ENCODE data around the gene RPTN.
"Not testable (repeated sequence)": the region's sequence is repeated elsewhere in the genome, so short reads cannot be mapped to it uniquely, and the experiment has no call there.

The RPTN gene

DNA sequence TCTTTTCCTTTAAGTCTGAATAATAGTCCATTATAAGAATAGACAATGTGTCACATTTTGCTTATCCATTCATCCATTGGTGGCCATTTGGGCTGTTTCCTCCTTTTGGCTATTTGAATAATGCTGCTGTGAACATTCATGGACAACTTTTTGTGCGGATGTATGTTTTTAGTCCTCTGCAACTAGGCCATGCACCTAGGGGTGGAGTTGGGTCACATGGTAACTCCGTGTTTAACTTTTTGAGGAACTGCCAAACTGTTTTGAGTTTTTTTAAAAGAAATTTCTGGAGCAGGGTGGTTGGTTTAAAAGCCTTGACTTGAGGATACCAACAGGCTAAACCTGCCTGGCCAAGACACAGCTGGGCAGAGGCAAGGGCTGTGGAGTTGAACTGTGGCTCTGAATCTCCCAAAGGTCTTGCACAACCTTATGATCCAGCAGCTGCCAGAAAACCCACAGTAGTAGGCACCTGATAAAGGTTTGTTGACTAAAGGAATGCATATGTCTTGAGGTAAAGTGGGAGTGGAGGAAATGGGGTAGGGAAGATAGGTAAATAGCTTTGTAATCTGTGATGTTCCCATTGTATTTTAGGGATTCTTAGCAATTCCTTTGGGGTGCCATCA is 5.6 kb upstream of the RPTN start:
- no peak for DNase-seq (ENCODE audit: low spot score)

DNA sequence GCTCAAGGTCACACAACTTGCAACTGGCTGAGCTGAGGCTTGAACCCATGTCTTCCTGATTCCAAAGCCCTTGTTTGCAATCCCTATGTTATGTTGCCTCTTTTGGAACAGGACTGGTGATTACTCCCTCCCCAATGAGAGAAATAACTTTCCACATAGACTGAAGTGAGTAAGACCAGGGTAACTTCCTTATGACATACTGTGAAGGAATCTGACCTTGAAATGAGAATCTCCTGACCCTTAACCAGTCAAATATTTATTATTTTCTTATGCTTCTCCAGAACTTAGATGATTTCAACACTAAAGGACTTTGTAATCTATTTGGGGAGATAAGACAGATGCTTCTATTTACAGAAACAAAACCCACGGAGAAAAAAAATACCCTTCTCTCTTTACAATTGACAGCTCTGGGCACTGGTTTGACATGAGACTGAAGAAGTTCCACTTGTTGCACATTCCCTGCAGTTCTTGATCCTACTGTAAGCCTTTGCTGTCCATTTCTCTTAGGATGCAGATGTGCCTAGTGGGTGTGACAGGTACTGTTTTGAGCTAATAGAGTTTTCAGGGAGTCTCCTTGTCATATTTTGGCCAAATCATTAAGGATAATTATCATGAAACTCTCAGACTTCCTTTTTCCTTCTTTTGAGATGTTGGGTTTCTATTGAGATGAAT is 3.9 kb upstream of the RPTN start:
- no peak for DNase-seq (ENCODE audit: low spot score)

DNA sequence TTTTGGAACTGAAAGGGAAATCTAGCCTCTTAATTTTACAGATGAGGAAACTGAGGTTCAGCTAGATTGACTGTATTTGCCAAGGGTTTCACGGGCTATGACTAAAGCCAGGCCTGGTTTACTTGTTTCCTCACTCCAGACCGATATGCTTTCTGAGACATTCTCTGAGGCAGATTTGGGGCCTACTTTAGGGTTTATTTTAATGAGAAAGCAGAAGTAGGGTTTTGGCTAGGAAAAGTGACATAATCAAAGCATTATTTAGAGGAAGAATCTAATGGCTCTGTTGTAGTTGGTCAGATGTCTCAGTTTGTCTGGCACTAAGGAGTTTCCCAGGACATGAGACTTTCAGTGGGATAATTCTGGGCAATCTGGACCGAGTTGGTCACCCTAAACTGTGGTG is 1.5 kb upstream of the RPTN start:
- DNase-seq (ENCODE audit: low spot score), result no peak

DNA sequence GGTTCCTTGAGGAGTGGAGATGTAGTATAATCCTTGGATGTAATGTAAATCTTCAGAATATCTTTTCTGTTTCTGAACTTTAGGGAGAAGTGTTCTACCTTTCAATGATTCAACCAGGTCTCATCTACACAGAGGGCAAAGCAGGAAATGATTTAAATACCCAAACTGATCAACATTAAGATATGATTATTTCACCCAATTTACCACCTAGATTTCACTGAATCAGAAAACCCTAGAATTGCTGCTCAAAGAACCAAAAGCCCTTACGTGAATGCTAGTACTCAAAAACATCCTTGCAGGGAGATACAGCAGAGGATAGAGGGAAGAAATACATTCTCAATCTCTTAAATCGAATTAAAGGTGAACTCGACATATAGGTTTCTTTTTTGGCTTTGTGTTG is 5.0 kb downstream of the RPTN start:
- DNase-seq (ENCODE audit: low spot score), result no peak

DNA sequence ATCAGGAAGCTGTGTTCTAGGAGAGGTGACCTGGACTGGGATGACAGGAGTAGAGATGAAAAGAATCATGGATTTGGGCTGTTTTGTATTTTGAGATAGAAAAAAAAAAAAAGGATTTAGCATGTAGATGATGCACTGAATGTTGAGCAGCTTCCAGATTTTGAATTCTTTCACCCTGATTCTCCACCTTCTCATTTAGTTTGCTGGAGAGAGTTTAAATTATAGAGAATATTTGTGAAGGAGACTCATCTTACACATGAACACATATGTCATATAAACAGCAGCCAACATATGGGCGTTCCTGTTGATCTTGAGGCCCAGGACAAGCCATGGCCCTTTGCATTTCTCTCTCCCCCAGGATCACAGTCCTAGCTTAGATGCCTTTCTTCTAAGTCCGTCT is 7.4 kb downstream of the RPTN start:
- DNase-seq (ENCODE audit: low spot score), result no peak

DNA sequence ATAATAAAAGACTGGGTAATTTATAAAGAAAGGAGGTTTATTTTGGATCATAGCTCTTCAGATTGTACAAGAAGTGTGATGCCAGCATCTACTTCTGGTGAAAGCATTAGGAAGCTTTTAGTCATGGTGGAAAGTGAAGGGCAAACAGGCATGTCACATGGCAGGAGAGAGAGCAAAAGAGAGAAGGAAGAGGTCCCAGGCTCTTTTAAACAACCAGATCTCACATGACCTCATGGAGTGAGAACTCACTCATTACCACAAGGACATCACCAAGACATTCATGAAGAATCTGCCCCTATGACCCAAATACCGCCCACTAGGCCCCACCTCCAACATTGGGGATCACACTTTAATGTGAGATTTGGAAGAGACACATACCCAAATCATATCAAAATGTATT is 10.0 kb downstream of the RPTN start:
- DNase-seq (ENCODE audit: low spot score), result no peak

DNA sequence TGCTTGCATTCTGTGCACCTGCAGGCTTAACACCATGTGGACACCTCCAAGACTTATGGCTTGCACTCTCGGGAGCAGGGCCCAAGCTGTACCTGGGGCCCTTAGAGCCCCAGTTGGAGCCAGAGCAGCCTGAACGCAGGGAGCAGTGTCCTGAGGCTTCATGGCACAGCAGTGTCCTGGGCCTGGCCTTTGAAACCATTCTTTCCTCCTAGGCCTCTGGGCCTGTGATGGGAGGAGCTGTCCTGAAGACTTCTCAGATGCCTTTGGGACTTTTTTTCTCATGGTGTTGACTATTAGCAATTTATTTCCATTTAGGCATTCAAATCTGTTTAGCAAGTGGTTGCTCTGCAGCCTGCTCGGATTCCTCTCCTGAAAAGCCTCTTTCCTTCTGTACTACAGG is 11.0 kb downstream of the RPTN start:
- no peak for DNase-seq (ENCODE audit: low spot score)

DNA sequence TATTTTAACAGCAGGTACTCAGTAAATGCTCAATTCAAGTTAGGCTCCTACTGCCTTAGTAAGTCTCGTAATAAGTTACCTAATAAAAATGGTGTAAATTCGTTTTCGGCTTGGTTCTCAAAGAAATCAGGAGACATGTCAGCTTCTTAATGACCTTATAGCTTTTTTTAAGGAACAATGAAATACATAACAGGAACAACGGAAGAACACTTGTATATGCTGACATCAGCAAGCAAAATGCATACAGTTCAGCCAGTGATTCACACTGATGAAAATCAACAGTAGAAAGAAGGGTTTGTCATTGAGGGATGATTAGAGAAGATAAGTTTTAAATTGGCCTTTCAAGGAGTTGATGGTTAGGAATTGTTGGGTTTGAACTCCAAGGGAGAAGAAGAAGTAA is 13.3 kb downstream of the RPTN start:
- DNase-seq (ENCODE audit: low spot score), result no peak

DNA sequence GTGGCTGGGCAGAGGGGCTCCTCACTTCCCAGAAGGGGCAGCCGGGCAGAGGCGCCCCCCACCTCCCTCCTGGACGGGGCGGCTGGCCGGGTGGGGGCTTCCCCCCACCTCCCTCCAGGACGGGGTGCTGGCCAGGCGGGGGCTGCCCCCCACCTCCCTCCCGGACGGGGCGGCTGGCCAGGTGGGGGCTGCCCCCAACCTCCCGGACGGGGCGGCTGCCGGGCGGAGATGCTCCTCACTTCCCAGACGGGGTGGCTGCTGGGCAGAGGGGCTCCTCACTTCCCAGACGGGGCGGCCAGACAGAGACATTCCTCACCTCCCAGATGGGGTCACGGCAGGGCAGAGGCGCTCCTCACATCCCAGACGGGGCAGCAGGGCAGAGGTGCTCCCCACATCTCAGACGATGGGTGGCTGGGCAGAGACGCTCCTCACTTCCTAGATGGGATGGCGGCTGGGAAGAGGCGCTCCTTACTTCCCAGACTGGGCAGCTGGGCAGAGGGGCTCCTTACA is 14.3 kb downstream of the RPTN start:
- DNase-seq (ENCODE audit: low spot score), result not testable (repeated sequence)

DNA sequence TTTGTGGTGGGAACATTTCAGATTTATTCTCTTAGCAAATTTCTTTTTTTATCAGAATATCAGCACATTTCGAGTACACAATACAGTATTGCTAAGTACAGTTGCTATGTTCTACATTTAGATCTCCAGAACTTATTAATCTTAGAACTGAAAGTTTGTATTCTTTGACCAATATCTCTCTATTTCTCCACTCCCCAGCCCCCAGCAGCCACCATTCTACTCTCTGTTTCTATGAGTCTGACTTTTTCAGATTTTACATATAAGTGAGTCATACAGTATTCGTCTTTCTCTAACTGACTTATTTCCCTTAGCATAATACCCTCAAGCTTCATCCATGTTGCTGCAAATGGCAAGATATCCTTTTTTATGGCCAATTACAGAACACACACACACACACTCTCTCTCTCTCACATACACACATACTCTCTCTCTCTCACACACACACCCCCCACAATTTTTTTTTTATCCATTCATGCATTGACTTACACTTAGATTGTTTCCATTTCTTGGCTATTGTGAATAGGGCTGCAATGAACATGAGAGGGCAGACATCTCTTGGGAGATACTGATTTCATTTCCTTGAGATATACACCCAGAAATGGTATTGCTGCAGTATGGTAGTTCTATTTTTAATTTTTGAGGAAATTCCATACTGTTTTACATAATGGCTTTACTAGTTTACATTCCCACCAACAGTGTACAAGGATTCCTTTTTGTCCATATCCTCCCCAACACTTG is 15.7 kb downstream of the RPTN start:
- DNase-seq (ENCODE audit: low spot score), result no peak

DNA sequence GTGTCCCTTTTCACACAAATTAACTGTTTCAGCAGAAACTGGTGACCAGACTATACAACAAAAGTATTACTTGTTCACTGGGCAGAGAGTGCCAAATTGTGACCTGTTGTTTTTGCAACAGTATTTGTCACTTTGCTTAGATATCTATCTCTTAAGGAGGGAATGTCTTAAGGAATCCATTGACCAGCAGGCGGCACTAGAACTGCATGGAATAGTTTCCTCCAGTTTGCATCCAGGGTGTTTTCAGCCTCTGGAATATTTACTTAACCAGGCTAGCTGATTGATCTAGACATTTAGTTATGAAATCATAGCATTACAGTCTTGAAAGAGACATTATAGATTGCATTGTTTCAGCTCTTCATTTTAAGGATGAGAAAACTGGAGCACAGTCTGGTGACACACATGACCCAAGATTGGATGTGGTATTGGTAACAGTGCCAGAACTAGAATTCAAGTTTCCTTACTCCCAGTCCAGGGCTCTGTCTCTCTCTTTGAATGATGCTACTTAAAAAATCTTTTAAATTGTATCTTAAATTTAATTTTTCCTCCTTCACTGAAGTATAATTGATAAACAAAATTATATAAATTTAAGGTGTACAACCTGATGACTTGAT is 16.9 kb downstream of the RPTN start:
- no peak for DNase-seq (ENCODE audit: low spot score)

DNA sequence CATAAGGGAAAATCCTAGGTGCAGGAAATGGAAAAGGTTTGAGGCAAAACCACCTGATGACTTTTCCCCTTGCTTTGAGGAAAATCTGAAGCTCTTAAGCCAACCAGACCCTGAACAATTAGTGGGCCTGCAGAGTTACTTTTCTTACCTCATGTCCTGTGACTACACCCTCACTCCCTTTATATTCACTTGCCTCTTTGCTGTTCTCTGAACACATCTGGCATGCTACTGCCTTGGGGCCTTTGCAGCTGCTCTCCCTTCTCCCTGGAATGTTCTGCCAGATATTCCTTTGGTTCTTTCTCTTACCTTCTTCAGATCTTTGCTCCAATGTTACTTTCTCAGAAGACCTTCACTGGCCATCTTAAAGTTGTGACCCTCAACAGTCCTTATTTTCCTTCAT is 21.8 kb downstream of the RPTN start:
- no peak for DNase-seq (ENCODE audit: low spot score)

DNA sequence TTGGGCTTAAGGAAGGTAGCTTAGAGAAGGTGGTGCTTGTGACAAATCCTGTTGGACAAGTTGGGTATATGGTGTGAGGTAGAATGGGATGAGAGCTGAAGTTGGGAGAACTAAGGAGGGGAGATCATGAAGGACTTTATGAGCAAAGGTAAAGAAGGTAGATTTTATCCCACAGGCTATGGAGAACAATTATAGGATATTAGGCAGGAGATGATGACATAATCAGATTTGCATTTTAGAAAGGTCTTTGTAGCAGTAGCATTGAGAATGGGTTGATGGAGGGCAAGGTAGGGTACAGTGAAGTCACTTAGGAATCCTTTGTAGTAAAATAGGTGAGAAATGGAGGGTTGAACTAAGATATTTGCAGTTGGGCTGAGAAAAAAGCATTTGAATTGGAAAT is 28.8 kb downstream of the RPTN start:
- DNase-seq (ENCODE audit: low spot score), result no peak

DNA sequence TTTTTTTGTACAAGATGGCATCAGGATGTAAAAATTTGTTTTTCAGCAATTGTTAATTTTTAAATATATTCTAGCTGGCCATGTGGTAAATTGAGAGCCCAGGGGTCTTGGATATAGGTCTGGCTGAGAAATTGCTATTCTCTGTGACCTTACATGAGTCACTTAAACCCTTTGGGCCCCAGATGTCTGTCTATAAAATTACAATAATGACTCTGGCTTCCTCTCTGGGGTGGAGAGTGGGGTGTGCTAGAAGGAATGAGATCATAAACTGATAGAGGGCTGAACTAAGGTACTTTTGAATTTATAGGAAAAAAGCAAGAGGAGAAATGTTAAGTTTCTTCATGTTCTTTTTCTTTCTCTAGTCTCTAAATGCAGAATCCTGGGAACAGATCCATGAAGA is 31.4 kb downstream of the RPTN start:
- DNase-seq (ENCODE audit: low spot score), result no peak

DNA sequence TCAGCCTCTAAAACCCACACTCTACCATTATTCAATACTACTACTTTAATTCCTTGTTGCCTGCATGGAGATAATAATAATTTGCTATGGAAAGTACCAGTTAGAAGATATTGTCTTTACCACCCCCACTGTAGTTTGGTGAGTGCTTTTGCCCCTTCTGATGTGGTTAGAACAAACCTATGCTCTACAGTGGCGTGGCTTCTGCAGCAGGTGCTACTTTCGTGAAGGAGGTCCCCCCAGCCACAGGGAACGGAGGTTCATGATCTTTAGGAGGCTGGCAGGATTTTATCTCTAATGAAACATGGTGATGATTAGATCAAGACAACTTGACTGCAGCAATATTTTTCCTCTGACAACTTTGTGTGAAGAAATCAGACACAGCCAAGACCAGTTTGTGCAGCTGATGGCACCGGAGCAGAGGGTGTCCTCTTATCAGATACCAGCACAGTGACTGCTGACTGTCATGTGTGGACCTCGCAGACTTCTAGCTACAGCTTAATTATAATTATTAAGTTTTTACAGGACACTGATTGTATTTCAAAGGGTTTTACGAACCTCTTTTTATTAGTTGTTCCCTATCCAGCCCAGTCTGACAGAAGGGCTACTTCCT is 33.1 kb downstream of the RPTN start:
- DNase-seq (ENCODE audit: low spot score), result no peak

DNA sequence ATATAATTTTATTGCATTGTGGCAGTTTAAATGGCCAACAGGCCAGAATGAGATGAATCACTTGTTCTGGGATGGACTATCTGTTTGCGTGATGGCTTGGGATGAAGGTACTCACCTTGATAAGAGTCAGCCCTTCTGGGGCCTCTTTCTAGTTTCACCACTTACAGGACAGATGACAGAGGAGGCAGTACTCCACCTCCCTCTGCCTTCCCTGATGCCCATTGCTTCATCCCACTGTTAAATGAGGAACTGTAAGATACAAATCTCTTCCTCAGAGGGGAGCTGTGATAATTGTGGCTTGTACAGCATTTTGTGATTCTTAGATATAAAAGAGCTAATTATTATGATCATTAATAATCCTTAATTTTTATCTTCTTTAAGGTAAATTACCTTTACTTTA is 40.1 kb downstream of the RPTN start:
- DNase-seq (ENCODE audit: low spot score), result no peak

DNA sequence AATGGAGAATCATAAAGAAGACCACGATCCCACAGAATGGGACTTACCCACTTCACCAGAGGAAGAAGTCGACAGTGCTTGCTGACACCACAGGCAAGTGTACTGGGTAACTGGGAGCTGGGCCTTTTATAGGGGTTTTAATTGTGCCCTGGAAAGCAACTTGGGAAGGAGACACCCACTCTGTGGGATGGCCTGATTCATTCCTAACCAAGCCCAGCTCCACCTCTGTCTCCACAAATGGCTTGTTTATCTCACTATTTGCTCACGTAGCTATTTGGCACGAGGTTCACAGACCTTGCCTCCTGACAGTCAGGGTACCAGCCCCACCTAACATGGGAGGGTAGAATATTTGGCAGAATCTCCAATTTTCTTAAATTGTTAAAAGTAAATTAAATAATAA is 43.7 kb downstream of the RPTN start, which contains the start of gene TCHH:
Gene TCHH (minus strand): TSS at position 101 of the 400 bp plus-strand sequence. CDS start 1,364 bp downstream, outside the sequence.
- no peak for DNase-seq (ENCODE audit: low spot score)

DNA sequence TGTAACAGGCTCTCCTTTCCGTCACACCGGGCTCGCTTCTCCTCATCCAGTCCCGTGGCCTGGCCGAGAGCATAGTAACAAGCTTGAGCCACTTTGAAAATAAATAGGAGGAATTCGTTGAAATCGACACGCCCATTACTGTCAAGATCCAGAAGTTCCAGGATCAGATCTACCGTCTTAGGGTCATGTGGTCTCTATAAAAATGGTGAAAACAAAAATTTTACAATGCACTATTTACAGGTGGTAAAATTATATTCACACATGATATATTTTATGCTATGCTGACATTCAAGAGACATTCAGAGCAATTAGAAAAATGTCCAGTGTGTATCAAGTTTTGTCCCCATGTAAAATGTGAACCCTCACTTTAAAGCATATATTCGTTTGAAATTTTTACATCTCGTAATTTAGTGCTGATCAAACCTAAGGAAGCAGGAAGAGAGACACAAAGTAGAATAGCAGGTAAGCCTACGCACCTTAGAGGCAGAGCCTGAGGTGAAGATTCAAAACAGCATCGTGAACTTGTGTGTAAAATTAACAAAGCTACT is 46.1 kb downstream of the RPTN start:
- DNase-seq (ENCODE audit: low spot score), result no peak

DNA sequence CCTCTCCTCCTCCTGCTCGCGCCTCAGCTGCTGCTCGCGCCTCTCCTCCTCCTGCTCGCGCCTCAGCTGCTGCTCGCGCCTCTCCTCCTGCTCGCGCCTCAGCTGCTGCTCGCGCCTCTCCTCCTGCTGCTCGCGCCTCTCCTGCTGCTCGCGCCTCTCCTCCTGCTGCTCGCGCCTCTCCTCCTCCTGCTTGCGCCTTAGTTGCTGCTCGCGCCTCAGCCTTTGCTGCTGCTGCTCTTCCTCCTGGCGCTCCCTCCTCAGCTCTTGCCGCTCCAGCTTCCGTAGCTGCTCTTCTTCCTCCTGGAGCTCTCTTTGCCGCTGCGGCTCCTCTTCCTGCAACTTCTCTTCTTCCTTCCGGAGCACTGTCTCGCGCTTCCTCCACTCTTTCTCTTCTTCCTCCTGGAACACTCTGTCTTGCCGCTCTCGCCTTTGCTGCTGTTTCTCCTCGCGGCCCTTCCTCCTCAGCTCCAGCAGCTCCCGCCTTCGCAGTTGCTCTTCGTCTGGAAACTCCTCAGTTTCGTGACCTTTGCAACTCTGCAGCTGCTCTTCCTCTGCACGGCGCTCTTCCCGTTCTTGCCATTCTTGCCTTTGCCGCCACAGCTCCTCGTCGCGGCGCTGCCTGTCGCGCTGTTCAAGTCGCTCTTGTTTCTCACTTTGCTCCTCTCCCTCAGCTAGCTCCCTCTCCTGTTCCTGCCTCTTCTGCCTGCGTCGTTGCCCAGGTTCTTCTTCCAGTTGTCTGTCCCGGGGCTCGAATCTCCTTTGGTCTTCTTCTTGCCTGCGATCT is 46.7 kb downstream of the RPTN start:
- no peak for DNase-seq (ENCODE audit: low spot score)

DNA sequence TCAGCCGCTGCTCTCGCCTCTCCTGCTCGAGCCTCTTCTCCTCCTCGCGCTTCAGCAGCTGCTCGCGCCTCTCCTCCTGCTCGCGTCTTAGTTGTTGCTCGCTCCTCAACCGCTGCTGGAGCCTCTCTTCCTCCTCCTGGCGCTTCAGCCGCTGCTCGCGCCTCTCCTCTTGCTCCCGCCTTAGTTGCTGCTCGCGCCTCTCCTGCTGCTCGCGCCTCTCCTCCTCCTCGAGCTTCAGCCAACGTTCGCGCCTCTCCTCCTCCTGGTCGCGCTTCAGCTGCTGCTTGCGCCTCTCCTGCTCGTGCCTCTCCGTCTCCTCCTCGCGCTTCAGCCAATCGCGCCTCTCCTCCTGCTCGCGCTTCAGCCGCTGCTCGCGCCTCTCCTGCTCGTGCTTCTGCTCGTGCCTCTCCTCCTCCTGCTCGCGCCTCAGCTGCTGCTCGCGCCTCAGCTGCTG is 47.5 kb downstream of the RPTN start:
- peak; percentile 1 for DNase-seq (ENCODE audit: low spot score)
